A549 (cell line): ENCODE measurements around the gene TRMT1.

Source experiments
- BHLHE40 ChIP-seq: IDR thresholded peaks from 2 replicates; pipeline ENCODE4 v1.6.1; 2012; ENCODE audit warnings: low read depth, low read length, inconsistent platforms
- EP300 ChIP-seq, 2 experiments: fragments of >200 bp; sonication (Bioruptor Twin); formaldehyde crosslinking; IDR thresholded peaks; 2 replicates in 1 of 2; 3 replicates in 1 of 2; pipeline ENCODE4 v1.6.1; 2016 to 2017
- ESRRA ChIP-seq: fragments of 150-350 bp; IDR thresholded peaks from 2 replicates; pipeline ENCODE4 v1.6.1; 2014; ENCODE audit warnings: mild to moderate bottlenecking, low read length, borderline replicate concordance
- HDAC2 ChIP-seq: fragments of 200-600 bp; sonication (generic); IDR thresholded peaks from 2 replicates; pipeline ENCODE4 v1.6.1; 2016
- NR3C1 ChIP-seq: fragments of >200 bp; sonication (Bioruptor Twin); formaldehyde crosslinking; IDR thresholded peaks from 3 replicates; pipeline ENCODE4 v1.6.1; 2017
- POLR2A ChIP-seq: IDR thresholded peaks from 2 replicates; pipeline ENCODE4 v1.6.1; 2012; ENCODE audit warnings: mild to moderate bottlenecking, low read length
- USF2 ChIP-seq: fragments of 450-650 bp; IDR thresholded peaks from 2 replicates; pipeline ENCODE4 v1.6.1; 2014; ENCODE audit warnings: antibody characterized with exemption
- TF ChIP-seq, protein P1 (sequence below): fragments of >200 bp; sonication (Bioruptor Twin); formaldehyde crosslinking; IDR thresholded peaks from 3 replicates; pipeline ENCODE4 v1.5.1; 2016
- TF ChIP-seq, protein P2 (sequence below): fragments of 250-450 bp; sonication (Bioruptor Pico); IDR thresholded peaks from 2 replicates; pipeline ENCODE4 v1.5.0; 2020; ENCODE audit warnings: low read depth, mild to moderate bottlenecking, moderate library complexity
- TF ChIP-seq, protein P3 (sequence below): fragments of >200 bp; sonication (Bioruptor Twin); formaldehyde crosslinking; IDR thresholded peaks from 3 replicates; pipeline ENCODE4 v1.6.1; 2016

- TF ChIP-seq HDAC2 (no peak), POLR2A (no peak), EP300 (IDR thresholded peaks at IDR 0.05) (no peak), USF2 (no peak), NR3C1 (no peak), ESRRA (no peak), BHLHE40 (no peak)
- TF ChIP-seq, protein P1, sequence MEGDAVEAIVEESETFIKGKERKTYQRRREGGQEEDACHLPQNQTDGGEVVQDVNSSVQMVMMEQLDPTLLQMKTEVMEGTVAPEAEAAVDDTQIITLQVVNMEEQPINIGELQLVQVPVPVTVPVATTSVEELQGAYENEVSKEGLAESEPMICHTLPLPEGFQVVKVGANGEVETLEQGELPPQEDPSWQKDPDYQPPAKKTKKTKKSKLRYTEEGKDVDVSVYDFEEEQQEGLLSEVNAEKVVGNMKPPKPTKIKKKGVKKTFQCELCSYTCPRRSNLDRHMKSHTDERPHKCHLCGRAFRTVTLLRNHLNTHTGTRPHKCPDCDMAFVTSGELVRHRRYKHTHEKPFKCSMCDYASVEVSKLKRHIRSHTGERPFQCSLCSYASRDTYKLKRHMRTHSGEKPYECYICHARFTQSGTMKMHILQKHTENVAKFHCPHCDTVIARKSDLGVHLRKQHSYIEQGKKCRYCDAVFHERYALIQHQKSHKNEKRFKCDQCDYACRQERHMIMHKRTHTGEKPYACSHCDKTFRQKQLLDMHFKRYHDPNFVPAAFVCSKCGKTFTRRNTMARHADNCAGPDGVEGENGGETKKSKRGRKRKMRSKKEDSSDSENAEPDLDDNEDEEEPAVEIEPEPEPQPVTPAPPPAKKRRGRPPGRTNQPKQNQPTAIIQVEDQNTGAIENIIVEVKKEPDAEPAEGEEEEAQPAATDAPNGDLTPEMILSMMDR: no peak
- TF ChIP-seq, protein P2, sequence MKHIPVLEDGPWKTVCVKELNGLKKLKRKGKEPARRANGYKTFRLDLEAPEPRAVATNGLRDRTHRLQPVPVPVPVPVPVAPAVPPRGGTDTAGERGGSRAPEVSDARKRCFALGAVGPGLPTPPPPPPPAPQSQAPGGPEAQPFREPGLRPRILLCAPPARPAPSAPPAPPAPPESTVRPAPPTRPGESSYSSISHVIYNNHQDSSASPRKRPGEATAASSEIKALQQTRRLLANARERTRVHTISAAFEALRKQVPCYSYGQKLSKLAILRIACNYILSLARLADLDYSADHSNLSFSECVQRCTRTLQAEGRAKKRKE (CRISPR knock-in tag): no peak
- TF ChIP-seq, protein P3, sequence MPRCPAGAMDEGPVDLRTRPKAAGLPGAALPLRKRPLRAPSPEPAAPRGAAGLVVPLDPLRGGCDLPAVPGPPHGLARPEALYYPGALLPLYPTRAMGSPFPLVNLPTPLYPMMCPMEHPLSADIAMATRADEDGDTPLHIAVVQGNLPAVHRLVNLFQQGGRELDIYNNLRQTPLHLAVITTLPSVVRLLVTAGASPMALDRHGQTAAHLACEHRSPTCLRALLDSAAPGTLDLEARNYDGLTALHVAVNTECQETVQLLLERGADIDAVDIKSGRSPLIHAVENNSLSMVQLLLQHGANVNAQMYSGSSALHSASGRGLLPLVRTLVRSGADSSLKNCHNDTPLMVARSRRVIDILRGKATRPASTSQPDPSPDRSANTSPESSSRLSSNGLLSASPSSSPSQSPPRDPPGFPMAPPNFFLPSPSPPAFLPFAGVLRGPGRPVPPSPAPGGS: no peak
Observed at GRCh38 chr19:13079542-13079986, 37.0 kb downstream of the TRMT1 start.
